Stimulated activated CD8-positive, alpha-beta memory T cell treated with anti-CD3 and anti-CD28 coated beads, Interleukin-12 subunit alpha, Interleukin-12 subunit beta, amount 100 ng/mL, for 4 hours (primary cell): Measurements from ENCODE around the gene PSMA6.
"Not testable (repeated sequence)": the region's sequence is repeated elsewhere in the genome, so short reads cannot be mapped to it uniquely, and the experiment has no call there.

Source experiments
- DNase-seq: peaks from one replicate; pipeline ENCODE4 v3.0.0-alpha.2; 2020; ENCODE audit warnings: low read depth

Gene PSMA6

GRCh38 chr14:35326375-35326774, 34.2 kb downstream of the PSMA6 start:
- DNase-seq: no peak

- no peak for DNase-seq
Measured at GRCh38 chr14:35331605-35332516, 39.7 kb downstream of the PSMA6 start.

GRCh38 chr14:35332517-35333263, 40.5 kb downstream of the PSMA6 start:
- no peak for DNase-seq

GRCh38 chr14:35333264-35333730, 41.1 kb downstream of the PSMA6 start:
- no peak for DNase-seq

GRCh38 chr14:35333797-35334743, 41.9 kb downstream of the PSMA6 start:
- peak; percentile 23 for DNase-seq

- DNase-seq: no peak
Measured at GRCh38 chr14:35335388-35336092, 43.4 kb downstream of the PSMA6 start.

- DNase-seq: not testable (repeated sequence)
Measured at GRCh38 chr14:35336171-35336493, 44.0 kb downstream of the PSMA6 start.

- no peak for DNase-seq
Measured at GRCh38 chr14:35336494-35337268, 44.5 kb downstream of the PSMA6 start.

- no peak for DNase-seq
Measured at GRCh38 chr14:35337269-35338255, 45.4 kb downstream of the PSMA6 start.

GRCh38 chr14:35338731-35339405, 46.7 kb downstream of the PSMA6 start:
- DNase-seq: no peak

GRCh38 chr14:35339761-35340406, 47.7 kb downstream of the PSMA6 start:
- no peak for DNase-seq

- DNase-seq: no peak
Measured at GRCh38 chr14:35340616-35341453, 48.7 kb downstream of the PSMA6 start.

- DNase-seq: no peak
Measured at GRCh38 chr14:35341454-35341750, 49.2 kb downstream of the PSMA6 start.

GRCh38 chr14:35341751-35342488, 49.7 kb downstream of the PSMA6 start:
- no peak for DNase-seq

GRCh38 chr14:35342489-35343010, 50.4 kb downstream of the PSMA6 start:
- no peak for DNase-seq

- DNase-seq: no peak
Measured at GRCh38 chr14:35343702-35344101, 51.5 kb downstream of the PSMA6 start.
